H9 (cell line): Measurements from ENCODE around the gene ZFYVE28. TPM values are rescaled to one million over a fixed set of nuclear protein-coding genes. Genes with fewer than 3 reads are reported as not detected.

Experiments used
- DNase-seq: peaks from one replicate; pipeline ENCODE4 v3.0.0-alpha.2; 2017
- H2AFZ ChIP-seq: one replicate; pipeline ENCODE4 v1.6.1; 2013; ENCODE audit warnings: mild to moderate bottlenecking, low read length, control low read depth, moderate library complexity
- H2AK5ac ChIP-seq: 2 replicates; pipeline ENCODE4 v1.6.1; 2013; ENCODE audit warnings: low read length, control low read depth, mixed read lengths; ENCODE audit not compliant: insufficient read length
- H2BK120ac ChIP-seq: one replicate; pipeline ENCODE4 v1.6.1; 2013; ENCODE audit warnings: low read depth, mild to moderate bottlenecking, low read length, control low read depth, inconsistent platforms; ENCODE audit not compliant: poor library complexity, severe bottlenecking
- H2BK12ac ChIP-seq: 2 replicates; pipeline ENCODE4 v1.6.1; 2013; ENCODE audit warnings: low read length, control low read depth, mixed read lengths, low read depth; ENCODE audit not compliant: insufficient read length
- H2BK15ac ChIP-seq: 2 replicates; pipeline ENCODE4 v1.6.1; 2013; ENCODE audit warnings: low read depth, low read length, control low read depth
- H2BK20ac ChIP-seq: one replicate; pipeline ENCODE4 v1.6.1; 2013; ENCODE audit warnings: low read depth, mild to moderate bottlenecking, low read length, control low read depth, inconsistent platforms; ENCODE audit not compliant: poor library complexity, severe bottlenecking
- H2BK5ac ChIP-seq: 2 replicates; pipeline ENCODE4 v1.6.1; 2013; ENCODE audit warnings: low read length, control low read depth, mixed read lengths; ENCODE audit not compliant: insufficient read length
- H3K14ac ChIP-seq: 2 replicates; pipeline ENCODE4 v1.6.1; 2013; ENCODE audit warnings: low read length, control low read depth; ENCODE audit not compliant: insufficient read depth
- H3K18ac ChIP-seq: 2 replicates; pipeline ENCODE4 v1.6.1; 2013; ENCODE audit warnings: low read depth, mild to moderate bottlenecking, mixed read lengths, low read length, control low read depth; ENCODE audit not compliant: insufficient read length
- H3K23ac ChIP-seq: 2 replicates; pipeline ENCODE4 v1.6.1; 2013; ENCODE audit warnings: low read length, control low read depth, mixed read lengths, low read depth; ENCODE audit not compliant: insufficient read length
- H3K23me2 ChIP-seq: 2 replicates; pipeline ENCODE4 v1.6.1; 2013; ENCODE audit warnings: low read depth, mild to moderate bottlenecking, mixed read lengths, low read length, control low read depth; ENCODE audit not compliant: insufficient read length, poor library complexity, severe bottlenecking
- H3K27ac ChIP-seq: 2 replicates; pipeline ENCODE4 v1.5.1; 2013; ENCODE audit warnings: low read length, control low read depth, mixed read lengths, low read depth; ENCODE audit not compliant: insufficient read length
- H3K27me3 ChIP-seq: 2 replicates; pipeline ENCODE4 v1.6.1; 2013; ENCODE audit warnings: low read length, control low read depth, inconsistent platforms; ENCODE audit not compliant: insufficient read depth
- H3K4ac ChIP-seq: 2 replicates; pipeline ENCODE4 v1.6.1; 2013; ENCODE audit warnings: low read depth, mild to moderate bottlenecking, control low read depth, inconsistent platforms, low read length, moderate library complexity
- H3K4me1 ChIP-seq: 2 replicates; pipeline ENCODE4 v1.6.1; 2013; ENCODE audit warnings: low read length, control low read depth, inconsistent platforms; ENCODE audit not compliant: insufficient read depth
- H3K4me2 ChIP-seq: 2 replicates; pipeline ENCODE4 v1.6.1; 2013; ENCODE audit warnings: low read length, control low read depth, mixed read lengths; ENCODE audit not compliant: insufficient read length, insufficient read depth
- H3K56ac ChIP-seq: 2 replicates; pipeline ENCODE4 v1.6.1; 2013; ENCODE audit warnings: low read depth, mild to moderate bottlenecking, mixed read lengths, low read length, control low read depth; ENCODE audit not compliant: insufficient read length
- H3K79me1 ChIP-seq: 2 replicates; pipeline ENCODE4 v1.6.1; 2013; ENCODE audit warnings: low read depth, mild to moderate bottlenecking, moderate library complexity, low read length, control low read depth, inconsistent platforms; ENCODE audit not compliant: insufficient read depth, poor library complexity, severe bottlenecking
- H3K79me2 ChIP-seq: 2 replicates; pipeline ENCODE4 v1.6.1; 2013; ENCODE audit warnings: low read length, control low read depth, inconsistent platforms; ENCODE audit not compliant: insufficient read depth
- H3K9ac ChIP-seq: 2 replicates; pipeline ENCODE4 v1.6.1; 2013; ENCODE audit warnings: low read length, control low read depth, mixed read lengths; ENCODE audit not compliant: insufficient read length; ENCODE audit errors: extremely low read depth
- H3K9me3 ChIP-seq: one replicate; pipeline ENCODE4 v1.6.1; 2013; ENCODE audit warnings: low read depth, low read length, inconsistent platforms; ENCODE audit not compliant: control insufficient read depth
- H3T11ph ChIP-seq: one replicate; pipeline ENCODE4 v1.6.1; 2013; ENCODE audit warnings: mild to moderate bottlenecking, low read length, control low read depth, inconsistent platforms
- H4K20me1 ChIP-seq: one replicate; pipeline ENCODE4 v1.6.1; 2013; ENCODE audit not compliant: control insufficient read depth, insufficient read length, insufficient read depth
- H4K5ac ChIP-seq: 2 replicates; pipeline ENCODE4 v1.6.1; 2013; ENCODE audit warnings: low read depth, mild to moderate bottlenecking, mixed read lengths, low read length, control low read depth; ENCODE audit not compliant: insufficient read length
- H4K8ac ChIP-seq: replicated peaks from 2 replicates; pipeline ENCODE4 v1.6.1; 2013; ENCODE audit warnings: low read length, control low read depth, mixed read lengths, low read depth; ENCODE audit not compliant: insufficient read length
- H4K91ac ChIP-seq: 2 replicates; pipeline ENCODE4 v1.6.1; 2013; ENCODE audit warnings: low read depth, mild to moderate bottlenecking, moderate library complexity, mixed read lengths, low read length, control low read depth; ENCODE audit not compliant: insufficient read length
- H3K27ac Mint-ChIP-seq, 3 experiments: 2 replicates in 2 of 3; 3 replicates in 1 of 3; pipeline ENCODE4 v1.8.0; 2020 to 2021; ENCODE audit warnings: mixed read lengths in 3 of 3, mild to moderate bottlenecking in 1 of 3, moderate library complexity in 1 of 3
- H3K27me3 Mint-ChIP-seq: 2 replicates; pipeline ENCODE4 v1.8.0; 2021; ENCODE audit warnings: low read depth, mild to moderate bottlenecking, moderate library complexity, mixed read lengths
- H3K36me3 Mint-ChIP-seq, 3 experiments: 2 replicates in 2 of 3; 3 replicates in 1 of 3; pipeline ENCODE4 v1.8.0; 2020 to 2021; ENCODE audit warnings: low read depth in 3 of 3, mixed read lengths in 3 of 3; ENCODE audit not compliant: insufficient read depth in 1 of 3
- H3K4me1 Mint-ChIP-seq, 2 experiments: 2 replicates each; pipeline ENCODE4 v1.8.0; 2020; ENCODE audit warnings: mixed read lengths in 2 of 2
- H3K4me3 Mint-ChIP-seq, 2 experiments: 2 replicates in 1 of 2; 3 replicates in 1 of 2; pipeline ENCODE4 v1.8.0; 2020 to 2021; ENCODE audit warnings: mild to moderate bottlenecking in 2 of 2, mixed read lengths in 2 of 2, moderate library complexity in 1 of 2
- H3K9me3 Mint-ChIP-seq, 2 experiments: 2 replicates in 1 of 2; 3 replicates in 1 of 2; pipeline ENCODE4 v1.8.0; 2020; ENCODE audit warnings: mild to moderate bottlenecking in 2 of 2, mixed read lengths in 2 of 2, moderate library complexity in 1 of 2
- CTCF ChIP-seq: fragments of 200-600 bp; sonication (generic); conservative IDR thresholded peaks from 3 replicates; pipeline ENCODE4 v1.8.0; 2021; ENCODE audit warnings: antibody characterized with exemption, mild to moderate bottlenecking
- WGBS: extraction: QIAGEN DNeasy Blood & Tissue Kit; methylation state at CpG from one replicate; pipeline ENCODE4 v1.1.7; 2013; ENCODE audit warnings: missing lambda C conversion rate, low lambda C conversion rate, mixed read lengths; ENCODE audit not compliant: insufficient read length; ENCODE audit errors: extremely low coverage; 5-methylcytosine and 5-hydroxymethylcytosine counted together
- total RNA-seq: library from RNA; stranded (reverse); gene quantifications from 2 replicates; pipeline ENCODE4 v1.2.1, GENCODE V29; 2021

Gene ZFYVE28
- total RNA-seq, 1 experiment from 2014 or later, result 0.98 TPM

GRCh38 chr4:2320152-2320551, 98.3 kb downstream of the ZFYVE28 start:
- no peaks in the 10 kb centered on the region for H3K36me3 Mint-ChIP-seq
- DNase-seq, result no peak
- no peak for TF ChIP-seq CTCF

More at GRCh38 chr4:2320152-2320551, 98.3 kb downstream of the ZFYVE28 start:
- Histone ChIP-seq H4K8ac (no peak overlapping the region), H3K23ac (no peak overlapping the region), H3K4ac (no peak overlapping the region), H2BK5ac (no peak overlapping the region), H2AK5ac (no peak overlapping the region), H3K27ac (no peak overlapping the region), H3K9me3 (no peaks in the 10 kb centered on the region), H2BK12ac (no peak overlapping the region), H3T11ph (no peak overlapping the region), H2BK120ac (no peak overlapping the region), H3K4me1 (no peaks in the 10 kb centered on the region), H3K23me2 (no peaks in the 10 kb centered on the region), H4K91ac (no peak overlapping the region), H3K56ac (no peak overlapping the region), H3K27me3 (no peaks in the 10 kb centered on the region), H3K14ac (no peak overlapping the region), H4K5ac (no peak overlapping the region), H2BK15ac (no peak overlapping the region), H2BK20ac (no peak overlapping the region), H3K9ac (no peak overlapping the region), H3K79me2 (no peaks in the 10 kb centered on the region), H2AFZ (no peak overlapping the region), H3K4me2 (no peak overlapping the region), H3K18ac (no peak overlapping the region), H4K20me1 (no peaks in the 10 kb centered on the region), H3K79me1 (no peaks in the 10 kb centered on the region)
- Mint-ChIP-seq H3K27me3 (no peaks in the 10 kb centered on the region; the same call in 1 of the 2 replicates), H3K4me3 (no peak overlapping the region), H3K9me3 (peaks cover 3% of the 10 kb centered on the region in 2 experiments; a peak in 1 of 5 replicates), H3K27ac (no peak overlapping the region), H3K4me1 (peaks cover 17 to 18% of the 10 kb centered on the region in 2 experiments)
- WGBS, result no CpG with 5 or more reads among the region's 18 CpGs
